Prostate gland (tissue), 2 donors: ENCODE data around the gene UBAP2L. TPM values are rescaled to one million over a fixed set of nuclear protein-coding genes. Genes with fewer than 3 reads are reported as not detected.

Experiments used
- DNase-seq: peaks from one replicate; pipeline ENCODE4 v3.0.0-alpha.2; 2019; ENCODE audit warnings: low spot score
- H3K27ac ChIP-seq, 2 donors: fragments of 200-600 bp; sonication (generic); 2 replicates each; pipeline ENCODE4 v1.5.1; 2017 to 2019
- H3K27me3 ChIP-seq: fragments of 200-600 bp; sonication (generic); replicated peaks from 2 replicates; pipeline ENCODE4 v1.5.1; 2019; ENCODE audit not compliant: insufficient read depth
- H3K36me3 ChIP-seq, 2 donors: fragments of 200-600 bp; sonication (generic); 1 replicate in 1 of 2; 2 replicates in 1 of 2; pipeline versions ENCODE4 v1.5.1 to v1.8.1; 2017 to 2019
- H3K4me1 ChIP-seq: fragments of 200-600 bp; sonication (generic); replicated peaks from 2 replicates; pipeline ENCODE4 v1.5.1; 2019
- H3K4me3 ChIP-seq, 2 donors: fragments of 200-600 bp; sonication (generic); 2 replicates each; pipeline ENCODE4 v1.5.1; 2017 to 2019
- H3K9me3 ChIP-seq: fragments of 200-600 bp; sonication (generic); 2 replicates; pipeline ENCODE4 v1.5.1; 2017
- POLR2A ChIP-seq: fragments of 450-650 bp; IDR thresholded peaks from one replicate; pipeline ENCODE4 v1.6.1; 2016; ENCODE audit warnings: antibody characterized with exemption, mild to moderate bottlenecking
- POLR2AphosphoS5 ChIP-seq: sonication (generic); formaldehyde crosslinking; IDR thresholded peaks from one replicate; pipeline ENCODE4 v1.6.1; 2017; ENCODE audit warnings: antibody characterized with exemption
- WGBS: methylation state at CpG from one replicate; pipeline ENCODE4 v1.1.5; 2018; 5-methylcytosine and 5-hydroxymethylcytosine counted together
- intact Hi-C: fragments of 100-400 bp; cut with DNase I; formaldehyde crosslinking; loops from one replicate; pipeline ENCODE4 v1.14.2; 2022
- total RNA-seq, 2 donors: library from RNA; depleted of rRNA; stranded (reverse); fragments of >200 nt; gene quantifications; one replicate each; pipeline ENCODE4 v1.1.0, GENCODE V29; 2016
- TF ChIP-seq, protein P1 (sequence below), 4 experiments: fragments of 200-600 bp in 2 of 4; fragments of 450-650 bp in 2 of 4; sonication (generic) in 2 of 4; IDR thresholded peaks; 1 replicate in 3 of 4; 2 replicates in 1 of 4; pipeline ENCODE4 v1.5.1; 2016 to 2019; ENCODE audit warnings: antibody characterized with exemption in 4 of 4, mild to moderate bottlenecking in 2 of 4, moderate library complexity in 2 of 4

UBAP2L gene, protein sequence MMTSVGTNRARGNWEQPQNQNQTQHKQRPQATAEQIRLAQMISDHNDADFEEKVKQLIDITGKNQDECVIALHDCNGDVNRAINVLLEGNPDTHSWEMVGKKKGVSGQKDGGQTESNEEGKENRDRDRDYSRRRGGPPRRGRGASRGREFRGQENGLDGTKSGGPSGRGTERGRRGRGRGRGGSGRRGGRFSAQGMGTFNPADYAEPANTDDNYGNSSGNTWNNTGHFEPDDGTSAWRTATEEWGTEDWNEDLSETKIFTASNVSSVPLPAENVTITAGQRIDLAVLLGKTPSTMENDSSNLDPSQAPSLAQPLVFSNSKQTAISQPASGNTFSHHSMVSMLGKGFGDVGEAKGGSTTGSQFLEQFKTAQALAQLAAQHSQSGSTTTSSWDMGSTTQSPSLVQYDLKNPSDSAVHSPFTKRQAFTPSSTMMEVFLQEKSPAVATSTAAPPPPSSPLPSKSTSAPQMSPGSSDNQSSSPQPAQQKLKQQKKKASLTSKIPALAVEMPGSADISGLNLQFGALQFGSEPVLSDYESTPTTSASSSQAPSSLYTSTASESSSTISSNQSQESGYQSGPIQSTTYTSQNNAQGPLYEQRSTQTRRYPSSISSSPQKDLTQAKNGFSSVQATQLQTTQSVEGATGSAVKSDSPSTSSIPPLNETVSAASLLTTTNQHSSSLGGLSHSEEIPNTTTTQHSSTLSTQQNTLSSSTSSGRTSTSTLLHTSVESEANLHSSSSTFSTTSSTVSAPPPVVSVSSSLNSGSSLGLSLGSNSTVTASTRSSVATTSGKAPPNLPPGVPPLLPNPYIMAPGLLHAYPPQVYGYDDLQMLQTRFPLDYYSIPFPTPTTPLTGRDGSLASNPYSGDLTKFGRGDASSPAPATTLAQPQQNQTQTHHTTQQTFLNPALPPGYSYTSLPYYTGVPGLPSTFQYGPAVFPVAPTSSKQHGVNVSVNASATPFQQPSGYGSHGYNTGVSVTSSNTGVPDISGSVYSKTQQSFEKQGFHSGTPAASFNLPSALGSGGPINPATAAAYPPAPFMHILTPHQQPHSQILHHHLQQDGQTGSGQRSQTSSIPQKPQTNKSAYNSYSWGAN
- total RNA-seq: 100 to 1,000 TPM in 1 of 2 donors, 10 to 100 TPM in 1; 51.1 to 121 TPM

DNA sequence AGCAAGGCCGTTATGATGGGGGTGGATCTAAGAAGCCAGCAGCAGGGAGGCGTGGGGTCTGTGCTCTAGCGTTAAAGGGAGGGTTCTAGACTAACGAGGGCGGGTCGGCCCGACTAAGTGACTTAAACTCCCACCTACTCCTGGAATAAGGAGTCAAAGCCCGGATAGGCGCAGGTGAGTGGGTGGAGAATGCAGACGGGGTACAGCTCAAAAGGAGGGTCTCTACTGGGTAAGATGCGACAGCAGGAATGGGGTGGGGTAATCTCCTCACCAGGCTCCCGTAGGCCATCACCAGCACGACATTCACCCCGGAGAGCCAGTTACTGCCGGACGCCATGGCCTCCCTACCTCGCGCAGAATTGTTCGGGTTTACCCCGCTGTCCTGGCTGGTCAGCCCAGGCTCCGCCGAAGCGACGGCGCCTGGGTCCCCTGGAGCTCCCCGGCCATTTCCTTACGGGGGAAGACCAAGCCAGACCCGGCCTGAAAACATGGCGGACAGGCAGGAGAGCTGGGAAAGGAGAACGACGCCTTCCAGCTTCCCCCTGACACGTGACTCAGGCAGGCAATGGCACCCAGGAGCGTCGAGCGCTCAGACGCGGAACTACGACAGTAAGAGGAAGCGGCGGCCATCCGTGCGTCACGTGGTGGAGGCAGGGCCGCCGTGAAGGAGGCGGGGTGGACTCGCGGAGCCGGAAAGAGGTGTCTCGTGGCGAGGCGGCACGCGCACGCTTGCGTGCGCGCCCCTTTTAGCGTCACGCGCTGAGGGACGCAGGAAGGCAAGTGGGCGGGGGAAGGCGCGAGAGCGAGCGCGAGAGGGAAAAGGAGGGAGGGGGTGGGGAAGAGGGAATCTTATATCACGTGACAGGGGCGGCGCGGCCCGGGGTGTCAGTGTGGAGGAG lies at the start of gene UBAP2L:
Gene UBAP2L, plus strand, starts transcription at position 885 of the 899 bp plus-strand sequence. CDS start 4,169 bp downstream, outside the sequence.
- peak; percentile 99 for DNase-seq
- Histone ChIP-seq H3K4me1 (peaks cover 3% of the 10 kb centered on the region), H3K27me3 (no peaks in the 10 kb centered on the region), H3K27ac (peak within 1 kb of the TSS; percentile 97 to 99), H3K4me3 (peak within 1 kb of the TSS; percentile 88 to 93), H3K9me3 (no peaks in the 10 kb centered on the region), H3K36me3 (peaks cover 0 to 4% of the 10 kb centered on the region in 2 donors)
- WGBS: under 1% methylated on average over 73 of the region's 73 CpGs
- intact Hi-C loops: loop anchor here (2.0 kb wide), 1 partner anchor 52 kb away; the partner anchor contains the start of gene HAX1
- TF ChIP-seq, protein P1, sequence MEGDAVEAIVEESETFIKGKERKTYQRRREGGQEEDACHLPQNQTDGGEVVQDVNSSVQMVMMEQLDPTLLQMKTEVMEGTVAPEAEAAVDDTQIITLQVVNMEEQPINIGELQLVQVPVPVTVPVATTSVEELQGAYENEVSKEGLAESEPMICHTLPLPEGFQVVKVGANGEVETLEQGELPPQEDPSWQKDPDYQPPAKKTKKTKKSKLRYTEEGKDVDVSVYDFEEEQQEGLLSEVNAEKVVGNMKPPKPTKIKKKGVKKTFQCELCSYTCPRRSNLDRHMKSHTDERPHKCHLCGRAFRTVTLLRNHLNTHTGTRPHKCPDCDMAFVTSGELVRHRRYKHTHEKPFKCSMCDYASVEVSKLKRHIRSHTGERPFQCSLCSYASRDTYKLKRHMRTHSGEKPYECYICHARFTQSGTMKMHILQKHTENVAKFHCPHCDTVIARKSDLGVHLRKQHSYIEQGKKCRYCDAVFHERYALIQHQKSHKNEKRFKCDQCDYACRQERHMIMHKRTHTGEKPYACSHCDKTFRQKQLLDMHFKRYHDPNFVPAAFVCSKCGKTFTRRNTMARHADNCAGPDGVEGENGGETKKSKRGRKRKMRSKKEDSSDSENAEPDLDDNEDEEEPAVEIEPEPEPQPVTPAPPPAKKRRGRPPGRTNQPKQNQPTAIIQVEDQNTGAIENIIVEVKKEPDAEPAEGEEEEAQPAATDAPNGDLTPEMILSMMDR (IDR thresholded peaks at IDR 0.05): peak in 1 of 4 experiments; percentile 2
- TF ChIP-seq POLR2AphosphoS5 (peak; percentile 100), POLR2A (peak; percentile 90)

DNA sequence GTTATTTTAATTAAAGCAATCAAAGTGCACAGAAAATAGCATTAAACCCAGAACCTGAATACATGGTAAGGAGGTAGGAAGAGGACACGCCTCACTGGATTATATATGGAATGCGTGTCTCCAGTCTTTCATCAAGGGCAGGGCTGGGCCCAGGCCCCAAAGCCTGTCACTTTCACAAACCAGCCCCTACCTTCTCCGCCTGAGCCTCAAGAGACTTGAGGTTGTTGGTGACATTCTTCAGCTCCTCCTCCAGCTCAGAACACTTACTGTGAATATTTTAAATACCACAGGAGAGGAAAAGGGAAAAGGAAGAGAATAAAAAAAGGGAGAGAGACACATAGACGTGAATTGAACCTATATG lies 49.6 kb upstream of the UBAP2L start:
- no peak for TF ChIP-seq POLR2AphosphoS5
- TF ChIP-seq POLR2A: no peak
- TF ChIP-seq, protein P1 (IDR thresholded peaks at IDR 0.05): no peak
- Histone ChIP-seq H3K36me3 (peaks cover 9 to 22% of the 10 kb centered on the region in 2 donors), H3K27me3 (no peaks in the 10 kb centered on the region), H3K4me3 (no peak overlapping the region), H3K9me3 (no peaks in the 10 kb centered on the region), H3K27ac (no peak overlapping the region), H3K4me1 (no peaks in the 10 kb centered on the region)
- intact Hi-C loops: no loop called here
- 87% methylated on average over 4 of the region's 4 CpGs for WGBS
- no peak for DNase-seq

DNA sequence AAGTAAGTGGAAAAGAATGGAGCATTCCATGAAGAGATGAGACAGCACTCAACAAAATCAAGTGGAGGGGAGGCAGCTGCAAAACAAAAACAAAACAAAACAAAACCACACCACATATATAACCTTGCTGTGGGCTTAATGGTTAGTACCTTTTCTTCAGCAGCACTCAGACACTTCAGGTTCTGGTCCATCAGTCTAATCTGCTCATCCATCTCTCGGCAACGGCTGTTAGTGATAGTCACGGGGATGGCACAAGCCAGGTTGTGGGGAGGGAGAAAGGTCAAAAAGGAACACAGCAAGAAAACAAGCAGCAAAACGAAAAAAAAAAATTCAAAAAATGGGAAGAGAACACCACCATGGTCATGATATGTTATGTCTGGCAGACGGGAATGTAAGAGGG lies 48.9 kb upstream of the UBAP2L start:
- intact Hi-C loops: no loop called here
- DNase-seq: no peak
- 86% methylated on average over 5 of the region's 5 CpGs for WGBS
- Histone ChIP-seq H3K27ac (no peak overlapping the region), H3K27me3 (no peaks in the 10 kb centered on the region), H3K9me3 (no peaks in the 10 kb centered on the region), H3K4me3 (no peak overlapping the region), H3K36me3 (peaks cover 9 to 22% of the 10 kb centered on the region in 2 donors), H3K4me1 (no peaks in the 10 kb centered on the region)
- TF ChIP-seq, protein P1 (IDR thresholded peaks at IDR 0.05): no peak
- TF ChIP-seq POLR2A: no peak
- TF ChIP-seq POLR2AphosphoS5: no peak

DNA sequence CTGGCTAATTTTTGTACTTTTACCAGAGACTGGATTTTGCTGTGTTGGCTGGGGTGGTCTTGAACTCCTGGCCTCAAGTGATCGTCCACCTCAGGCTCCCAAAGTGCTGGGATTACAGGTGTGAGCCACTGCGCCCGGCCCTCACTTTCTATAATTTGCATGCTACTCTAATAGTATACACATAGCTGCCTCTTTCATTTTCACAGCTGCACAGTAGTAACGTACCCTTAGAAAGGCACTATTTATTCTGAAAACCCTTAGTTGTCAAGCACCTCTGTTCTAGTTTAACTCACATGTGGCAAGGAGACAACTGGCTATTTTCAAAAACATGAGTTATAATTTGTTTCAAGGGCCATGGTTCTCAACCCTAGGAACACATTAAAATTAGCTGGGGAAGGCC lies 46.1 kb upstream of the UBAP2L start:
- Histone ChIP-seq H3K4me3 (no peak overlapping the region), H3K9me3 (no peaks in the 10 kb centered on the region), H3K27ac (no peak overlapping the region), H3K4me1 (no peaks in the 10 kb centered on the region), H3K36me3 (peaks cover 4 to 9% of the 10 kb centered on the region in 2 donors), H3K27me3 (no peaks in the 10 kb centered on the region)
- WGBS: 91% methylated on average over 4 of the region's 4 CpGs
- TF ChIP-seq POLR2AphosphoS5: no peak
- TF ChIP-seq, protein P1 (IDR thresholded peaks at IDR 0.05): no peak
- no peak for TF ChIP-seq POLR2A
- DNase-seq: no peak
- intact Hi-C loops: no loop called here
